ENCODE results near the gene PLD5. TPM values are rescaled to one million over a fixed set of nuclear protein-coding genes. Genes with fewer than 3 reads are reported as not detected.
"Not testable (repeated sequence)": the region's sequence is repeated elsewhere in the genome, so short reads cannot be mapped to it uniquely, and the experiment has no call there.

PLD5 gene
- polyA plus RNA-seq, 1 donor, result 0.36 TPM

DNA sequence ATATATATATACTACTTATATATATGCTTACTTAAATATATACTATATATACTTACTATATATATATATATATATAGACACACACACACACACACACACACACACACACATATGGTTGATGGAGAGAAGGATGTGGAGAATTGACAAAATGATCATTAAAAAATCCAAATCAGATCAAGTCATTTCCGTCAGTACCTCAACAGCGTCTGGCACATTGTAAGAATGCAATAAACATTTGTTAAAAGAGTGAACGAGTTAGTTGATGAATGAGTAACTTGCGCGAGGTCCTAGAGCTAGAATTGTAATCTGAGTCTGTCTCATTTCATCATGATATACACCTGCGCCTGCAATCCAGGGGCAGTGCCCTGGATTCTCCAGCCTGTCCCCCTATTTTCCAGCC lies 282.6 kb downstream of the PLD5 start:
- Histone ChIP-seq H3K27me3 (ENCODE audit: control insufficient read depth, insufficient read depth, low read length) (no peaks in the 10 kb centered on the region), H3K4me3 (ENCODE audit: low read length) (no peak overlapping the region), H3K9me3 (ENCODE audit: control insufficient read depth, low read depth, low read length) (no peaks in the 10 kb centered on the region), H3K36me3 (ENCODE audit: control insufficient read depth, insufficient read depth, low read length) (no peaks in the 10 kb centered on the region), H3K27ac (ENCODE audit: low read length) (no peak overlapping the region), H3K4me1 (ENCODE audit: control insufficient read depth, insufficient read depth, low read length) (no peaks in the 10 kb centered on the region)
- no peak for DNase-seq
- no CpG with 5 or more reads among the region's 6 CpGs for WGBS (ENCODE audit: insufficient coverage, low lambda C conversion rate)

DNA sequence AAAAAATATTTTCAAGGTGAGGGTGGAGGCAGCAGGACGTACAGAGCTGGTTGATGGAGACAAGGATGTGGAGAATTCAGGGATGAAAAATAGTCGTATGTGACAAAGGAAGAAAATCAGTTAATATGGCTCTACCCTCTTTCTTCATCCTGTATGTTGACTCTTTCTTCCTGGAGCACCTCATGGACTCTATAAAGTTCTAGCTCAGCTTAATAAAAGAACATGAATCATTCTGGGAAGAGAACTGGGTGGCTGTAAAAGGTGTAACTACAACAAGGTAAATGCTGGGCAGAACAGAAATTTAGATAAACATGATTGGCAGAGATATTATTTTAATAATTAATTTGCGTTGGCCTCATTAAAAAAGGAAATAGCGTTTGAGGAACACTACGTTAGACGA lies 283.8 kb downstream of the PLD5 start:
- no peak for DNase-seq
- Histone ChIP-seq H3K9me3 (ENCODE audit: control insufficient read depth, low read depth, low read length) (no peaks in the 10 kb centered on the region), H3K4me3 (ENCODE audit: low read length) (no peak overlapping the region), H3K36me3 (ENCODE audit: control insufficient read depth, insufficient read depth, low read length) (no peaks in the 10 kb centered on the region), H3K4me1 (ENCODE audit: control insufficient read depth, insufficient read depth, low read length) (no peaks in the 10 kb centered on the region), H3K27ac (ENCODE audit: low read length) (no peak overlapping the region), H3K27me3 (ENCODE audit: control insufficient read depth, insufficient read depth, low read length) (no peaks in the 10 kb centered on the region)
- 87% methylated on average over 6 of the region's 6 CpGs for WGBS (ENCODE audit: insufficient coverage, low lambda C conversion rate)

DNA sequence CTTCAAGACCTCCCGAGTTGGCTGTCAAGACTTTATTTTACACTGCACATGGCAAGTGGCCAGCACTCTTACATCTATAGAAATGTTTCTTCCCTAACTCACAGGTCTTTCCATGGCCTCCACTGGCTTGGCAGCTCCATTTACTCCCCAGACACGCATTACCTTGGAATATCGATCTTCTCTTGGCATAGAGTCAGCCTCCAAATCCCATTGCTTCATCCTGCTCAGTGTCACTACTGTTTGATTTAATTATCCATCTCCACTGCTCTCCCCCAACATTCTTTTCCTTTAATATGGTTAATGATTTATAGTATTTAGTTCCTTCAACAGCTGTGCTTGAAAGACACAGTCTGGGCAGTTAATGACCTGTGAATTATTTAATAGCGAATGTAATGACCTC lies 284.4 kb downstream of the PLD5 start:
- no peaks in the 10 kb centered on the region for H3K9me3 ChIP-seq (ENCODE audit: control insufficient read depth, low read depth, low read length)
- no peak for DNase-seq
- WGBS (ENCODE audit: insufficient coverage, low lambda C conversion rate), result no CpG with 5 or more reads among the region's 4 CpGs
- no peaks in the 10 kb centered on the region for H3K4me1 ChIP-seq (ENCODE audit: control insufficient read depth, insufficient read depth, low read length)
- H3K4me3 ChIP-seq (ENCODE audit: low read length), result no peak overlapping the region
- H3K36me3 ChIP-seq (ENCODE audit: control insufficient read depth, insufficient read depth, low read length), result no peaks in the 10 kb centered on the region
- H3K27me3 ChIP-seq (ENCODE audit: control insufficient read depth, insufficient read depth, low read length), result no peaks in the 10 kb centered on the region
- no peak overlapping the region for H3K27ac ChIP-seq (ENCODE audit: low read length)

DNA sequence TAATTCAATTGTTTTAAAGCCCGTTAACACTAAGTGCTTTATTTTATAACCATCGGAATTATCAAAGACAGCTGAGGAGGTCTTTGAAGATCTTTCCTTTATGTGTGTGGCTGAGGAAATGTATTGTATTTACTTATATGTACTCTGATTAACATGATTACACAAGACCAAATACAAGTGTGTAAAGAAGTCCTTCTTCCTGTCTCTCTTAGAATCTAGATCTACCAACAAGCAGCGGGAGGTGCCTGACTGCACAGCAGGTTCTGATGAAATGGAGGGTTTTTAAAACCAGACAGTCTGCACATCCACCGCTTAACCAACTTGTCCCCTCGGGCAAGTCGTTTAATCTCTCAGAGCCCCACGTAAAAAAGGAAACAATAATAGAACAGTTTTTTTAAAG lies 285.1 kb downstream of the PLD5 start:
- WGBS (ENCODE audit: insufficient coverage, low lambda C conversion rate), result no CpG with 5 or more reads among the region's 7 CpGs

DNA sequence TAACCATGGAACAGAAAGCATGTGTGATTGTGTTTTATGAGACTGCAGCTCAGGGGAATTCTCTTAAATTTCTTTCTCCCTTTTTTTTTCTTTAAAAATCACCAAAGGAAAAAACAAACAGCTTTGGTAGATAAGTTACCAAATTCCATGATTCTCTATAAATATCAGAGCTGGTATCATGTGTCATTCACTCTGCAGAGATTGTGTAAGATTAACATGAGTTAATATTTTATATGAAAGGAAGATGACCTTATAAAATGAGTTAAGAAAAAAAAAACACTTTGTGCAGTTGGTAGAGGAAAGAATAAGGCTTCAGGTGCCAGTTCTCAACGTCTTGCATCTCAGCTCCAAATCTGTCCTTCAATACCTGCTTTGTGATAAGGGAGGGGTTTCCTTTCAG lies 287.4 kb downstream of the PLD5 start:
- DNase-seq, result no peak
- no peaks in the 10 kb centered on the region for H3K27me3 ChIP-seq (ENCODE audit: control insufficient read depth, insufficient read depth, low read length)
- H3K9me3 ChIP-seq (ENCODE audit: control insufficient read depth, low read depth, low read length), result no peaks in the 10 kb centered on the region
- H3K36me3 ChIP-seq (ENCODE audit: control insufficient read depth, insufficient read depth, low read length), result no peaks in the 10 kb centered on the region
- H3K4me3 ChIP-seq (ENCODE audit: low read length), result no peak overlapping the region
- no peak overlapping the region for H3K27ac ChIP-seq (ENCODE audit: low read length)
- WGBS (ENCODE audit: insufficient coverage, low lambda C conversion rate), result no CpG with 5 or more reads among the region's 1 CpG
- no peaks in the 10 kb centered on the region for H3K4me1 ChIP-seq (ENCODE audit: control insufficient read depth, insufficient read depth, low read length)

More for the DNA sequence above, 285.1 kb downstream of the PLD5 start:
- no peak for DNase-seq
- no peaks in the 10 kb centered on the region for H3K4me1 ChIP-seq (ENCODE audit: control insufficient read depth, insufficient read depth, low read length)
- H3K27ac ChIP-seq (ENCODE audit: low read length), result no peak overlapping the region
- H3K27me3 ChIP-seq (ENCODE audit: control insufficient read depth, insufficient read depth, low read length), result no peaks in the 10 kb centered on the region
- H3K36me3 ChIP-seq (ENCODE audit: control insufficient read depth, insufficient read depth, low read length), result no peaks in the 10 kb centered on the region
- H3K4me3 ChIP-seq (ENCODE audit: low read length), result no peak overlapping the region
- H3K9me3 ChIP-seq (ENCODE audit: control insufficient read depth, low read depth, low read length), result no peaks in the 10 kb centered on the region

DNA sequence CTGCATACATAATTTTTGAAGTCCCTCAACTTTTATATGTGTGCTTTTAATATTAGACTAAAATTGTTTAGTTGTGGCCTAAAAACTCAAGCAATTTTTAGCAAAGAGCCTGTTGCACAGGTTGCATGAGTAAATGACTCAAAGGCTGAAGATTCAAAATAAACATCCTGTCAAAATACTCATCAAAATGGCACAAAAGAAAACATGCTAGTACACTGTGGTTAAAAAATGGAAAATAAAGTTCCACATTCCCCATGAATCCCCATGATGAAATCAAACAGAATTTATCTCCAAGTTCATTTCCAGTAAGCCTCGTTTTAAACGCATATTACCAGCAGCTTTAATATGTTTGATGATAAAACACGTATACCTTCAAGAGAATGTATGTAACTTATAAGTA lies 295.5 kb downstream of the PLD5 start:
- DNase-seq, result no peak
- Histone ChIP-seq H3K27me3 (ENCODE audit: control insufficient read depth, insufficient read depth, low read length) (no peaks in the 10 kb centered on the region), H3K27ac (ENCODE audit: low read length) (no peak overlapping the region), H3K9me3 (ENCODE audit: control insufficient read depth, low read depth, low read length) (no peaks in the 10 kb centered on the region), H3K4me1 (ENCODE audit: control insufficient read depth, insufficient read depth, low read length) (no peaks in the 10 kb centered on the region), H3K4me3 (ENCODE audit: low read length) (no peak overlapping the region), H3K36me3 (ENCODE audit: control insufficient read depth, insufficient read depth, low read length) (no peaks in the 10 kb centered on the region)
- 96% methylated on average over 3 of the region's 3 CpGs for WGBS (ENCODE audit: insufficient coverage, low lambda C conversion rate)

DNA sequence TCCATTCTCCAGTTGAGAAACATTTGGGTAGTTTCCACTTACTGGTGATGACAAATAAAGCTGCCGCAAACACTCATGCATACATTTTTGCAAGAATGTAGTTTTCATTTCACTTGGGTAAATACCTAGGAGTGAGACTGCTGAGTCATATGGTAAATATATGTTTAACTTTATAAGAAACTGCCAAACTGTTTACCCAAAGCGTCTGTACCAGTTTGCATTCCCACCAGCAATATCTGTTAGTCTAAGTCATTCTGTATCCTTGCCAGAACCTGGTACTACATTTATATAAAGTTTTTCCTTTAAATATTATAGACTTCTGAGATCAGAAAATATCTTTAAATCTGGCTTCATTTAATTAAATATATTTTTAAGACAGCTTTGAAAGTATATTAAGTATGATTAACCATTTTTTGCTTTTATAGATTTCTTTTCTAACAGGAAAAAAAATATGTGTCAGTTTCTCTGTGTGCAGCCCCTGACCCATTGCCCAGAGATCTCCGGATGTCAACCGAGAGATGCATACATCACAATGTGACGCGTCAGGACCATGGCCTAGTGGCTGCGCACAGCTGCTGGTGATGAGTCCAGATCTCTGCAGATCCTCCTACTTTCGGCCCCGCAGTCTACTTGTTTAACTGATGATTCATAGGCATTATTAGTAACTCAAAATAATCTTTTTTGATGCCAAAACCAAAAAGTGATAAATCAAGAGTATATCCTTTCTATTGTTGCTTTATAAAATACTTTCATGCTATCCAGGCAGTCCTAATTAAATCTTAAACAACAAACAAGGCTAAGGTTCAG lies 298.5 kb downstream of the PLD5 start:
- H3K36me3 ChIP-seq (ENCODE audit: control insufficient read depth, insufficient read depth, low read length), result no peaks in the 10 kb centered on the region
- 70% methylated on average over 2 of the region's 9 CpGs for WGBS (ENCODE audit: insufficient coverage, low lambda C conversion rate)

DNA sequence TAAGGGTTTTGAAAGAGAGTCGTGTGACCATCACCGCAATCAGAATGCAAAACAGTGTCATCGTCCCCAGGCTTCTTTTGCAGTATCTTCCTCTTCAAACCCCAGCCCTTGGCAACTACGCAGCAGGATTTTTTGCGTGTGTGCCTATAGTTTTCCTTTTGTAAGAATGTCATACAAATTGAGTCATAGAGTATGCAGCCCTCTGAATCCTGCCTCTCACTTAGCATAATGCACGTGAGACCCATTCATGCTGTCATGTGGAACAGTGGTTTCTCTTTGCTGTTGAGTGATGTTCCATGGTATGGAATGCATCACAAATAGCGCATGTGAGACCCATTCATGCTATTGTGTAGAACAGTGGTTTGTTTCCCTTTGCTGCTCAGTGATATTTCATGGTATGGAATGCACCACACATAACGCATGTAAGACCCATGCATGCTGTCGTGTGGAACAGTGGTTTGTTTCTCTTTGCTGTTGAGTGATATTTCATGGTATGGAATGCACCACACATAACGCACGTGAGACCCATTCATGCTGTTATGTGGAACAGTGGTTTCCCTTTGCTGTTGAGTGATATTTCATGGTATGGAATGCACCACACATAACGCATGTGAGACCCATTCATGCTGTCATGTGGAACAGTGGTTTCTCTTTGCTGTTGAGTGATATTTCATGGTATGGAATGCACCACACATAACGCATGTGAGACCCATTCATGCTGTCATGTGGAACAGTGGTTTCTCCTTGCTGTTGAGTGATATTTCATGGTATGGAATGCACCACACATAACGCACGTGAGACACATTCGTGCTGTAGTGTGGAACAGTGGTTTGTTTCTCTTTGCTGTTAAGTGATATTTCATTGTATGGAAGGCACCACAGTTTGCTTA lies 299.4 kb downstream of the PLD5 start:
- H3K4me3 ChIP-seq (ENCODE audit: low read length); H3K4me1 ChIP-seq (ENCODE audit: control insufficient read depth, insufficient read depth, low read length); H3K27ac ChIP-seq (ENCODE audit: low read length); H3K27me3 ChIP-seq (ENCODE audit: control insufficient read depth, insufficient read depth, low read length); DNase-seq; H3K9me3 ChIP-seq (ENCODE audit: control insufficient read depth, low read depth, low read length); H3K36me3 ChIP-seq (ENCODE audit: control insufficient read depth, insufficient read depth, low read length): not testable (repeated sequence)
- no CpG with 5 or more reads among the region's 16 CpGs for whole genome bisulfite sequencing (ENCODE audit: insufficient coverage, low lambda C conversion rate)

More for the DNA sequence above, 298.5 kb downstream of the PLD5 start:
- Histone ChIP-seq H3K4me1 (ENCODE audit: control insufficient read depth, insufficient read depth, low read length) (no peaks in the 10 kb centered on the region), H3K4me3 (ENCODE audit: low read length) (no peak overlapping the region), H3K27me3 (ENCODE audit: control insufficient read depth, insufficient read depth, low read length) (no peaks in the 10 kb centered on the region), H3K9me3 (ENCODE audit: control insufficient read depth, low read depth, low read length) (no peaks in the 10 kb centered on the region), H3K27ac (ENCODE audit: low read length) (no peak overlapping the region)
- no peak for DNase-seq

DNA sequence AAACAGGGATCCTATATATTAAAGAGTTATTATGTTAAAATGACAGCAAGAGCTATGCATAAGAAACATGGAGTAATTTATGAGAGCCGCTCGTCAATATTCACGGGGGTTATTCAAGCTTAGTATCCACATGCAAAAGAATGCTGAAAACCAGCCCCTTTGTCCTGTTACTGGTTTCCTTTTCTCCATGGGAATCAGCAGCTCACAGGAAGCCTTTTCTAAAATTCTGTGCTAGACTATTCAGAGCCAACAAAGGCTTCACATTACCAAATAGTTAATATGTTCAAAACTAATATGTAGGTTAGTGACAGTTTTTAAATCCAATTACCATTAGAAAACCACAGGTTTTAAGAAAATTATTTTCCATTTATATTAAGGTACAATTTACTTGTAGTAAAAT lies 300.0 kb downstream of the PLD5 start:
- H3K27ac ChIP-seq (ENCODE audit: low read length), result no peak overlapping the region
- H3K4me1 ChIP-seq (ENCODE audit: control insufficient read depth, insufficient read depth, low read length), result no peaks in the 10 kb centered on the region
- no peaks in the 10 kb centered on the region for H3K27me3 ChIP-seq (ENCODE audit: control insufficient read depth, insufficient read depth, low read length)
- no peaks in the 10 kb centered on the region for H3K36me3 ChIP-seq (ENCODE audit: control insufficient read depth, insufficient read depth, low read length)
- H3K9me3 ChIP-seq (ENCODE audit: control insufficient read depth, low read depth, low read length), result no peaks in the 10 kb centered on the region
- no peak overlapping the region for H3K4me3 ChIP-seq (ENCODE audit: low read length)
- no peak for DNase-seq
- WGBS (ENCODE audit: insufficient coverage, low lambda C conversion rate), result no CpG with 5 or more reads among the region's 3 CpGs

DNA sequence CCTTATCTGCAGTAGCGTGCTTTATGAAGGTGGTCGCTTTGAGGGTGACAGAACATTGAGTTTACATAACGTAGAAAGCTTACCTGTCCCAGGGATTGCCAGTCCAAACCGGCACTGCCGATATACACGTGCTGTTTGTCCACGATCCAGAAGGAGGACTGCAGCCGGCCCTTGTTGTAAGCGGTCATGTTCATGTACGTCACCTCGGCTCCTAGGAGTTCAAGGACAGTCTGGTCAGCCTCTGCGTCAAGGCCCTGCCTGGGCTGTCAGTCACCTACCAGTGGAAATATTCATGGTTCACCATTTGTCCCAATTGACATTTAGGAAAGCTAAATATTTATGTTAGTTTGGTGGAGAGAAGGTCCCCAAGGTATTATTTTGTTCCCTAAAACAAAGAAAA lies 304.6 kb downstream of the PLD5 start:
- Histone ChIP-seq H3K36me3 (ENCODE audit: control insufficient read depth, insufficient read depth, low read length) (no peaks in the 10 kb centered on the region), H3K9me3 (ENCODE audit: control insufficient read depth, low read depth, low read length) (no peaks in the 10 kb centered on the region), H3K4me3 (ENCODE audit: low read length) (no peak overlapping the region), H3K27me3 (ENCODE audit: control insufficient read depth, insufficient read depth, low read length) (no peaks in the 10 kb centered on the region), H3K4me1 (ENCODE audit: control insufficient read depth, insufficient read depth, low read length) (no peaks in the 10 kb centered on the region), H3K27ac (ENCODE audit: low read length) (no peak overlapping the region)
- no CpG with 5 or more reads among the region's 12 CpGs for WGBS (ENCODE audit: insufficient coverage, low lambda C conversion rate)
- no peak for DNase-seq

Measured in large intestine (tissue), 3 donors.